ENCODE data around the gene PRXL2B. TPM values are rescaled to one million over a fixed set of nuclear protein-coding genes. Genes with fewer than 3 reads are reported as not detected.
A peak's percentile ranks its signal among the peaks of the same experiment; 100 is the strongest.

Gene PRXL2B
- total and polyA plus RNA-seq, 12 donors, result 16.9 to 64.0 (median 30.2) TPM

- 87 to 94% (median 91%) methylated on average over 5 to 24 of the region's 24 CpGs for WGBS, 4 donors
- TF ChIP-seq POLR2A (IDR thresholded peaks at IDR 0.05), result no peak
- peak in 4 of 6 experiments; percentile 16 to 42 (median 28) for TF ChIP-seq CTCF (IDR thresholded peaks at IDR 0.05)
- no peaks in the 10 kb centered on the region for H3K27me3 ChIP-seq
- peaks cover 0 to 31% of the 10 kb centered on the region in 2 donors for H3K36me3 ChIP-seq (replicated peaks in 1 of 2)
- no peak overlapping the region for H3K4me3 ChIP-seq
- H3K27ac ChIP-seq, result no peak overlapping the region
- intact Hi-C loops (cut with DNase I), result no loop called here
- H3K4me1 ChIP-seq (replicated peaks in 1 of 2), result peaks cover 3 to 13% of the 10 kb centered on the region in 2 donors
- no peak for DNase-seq
- H3K9me3 ChIP-seq (replicated peaks in 1 of 3), result no peaks in the 10 kb centered on the region
These were observed 24.4 kb upstream of the PRXL2B start for GRCh38 chr1:2561898-2562895.

GRCh38 chr1:2563205-2563604 lies 23.4 kb upstream of the PRXL2B start:
- H3K36me3 ChIP-seq (replicated peaks in 1 of 2), result peaks cover 0 to 30% of the 10 kb centered on the region in 2 donors
- peaks cover 0 to 3% of the 10 kb centered on the region in 2 donors for H3K4me1 ChIP-seq (replicated peaks in 1 of 2)
- no peaks in the 10 kb centered on the region for H3K9me3 ChIP-seq (replicated peaks in 1 of 3)
- 88 to 96% (median 91%) methylated on average over 14 to 18 of the region's 18 CpGs for WGBS, 4 donors
- H3K4me3 ChIP-seq, result no peak overlapping the region
- intact Hi-C loops (cut with DNase I), result no loop called here
- DNase-seq, result no peak
- H3K27me3 ChIP-seq, result no peaks in the 10 kb centered on the region
- no peak overlapping the region for H3K27ac ChIP-seq
- TF ChIP-seq POLR2A (IDR thresholded peaks at IDR 0.05) (no peak), CTCF (IDR thresholded peaks at IDR 0.05) (no peak)

GRCh38 chr1:2564006-2564814 lies 22.4 kb upstream of the PRXL2B start:
- no peaks in the 10 kb centered on the region for H3K4me1 ChIP-seq (replicated peaks in 1 of 2)
- no peak overlapping the region for H3K4me3 ChIP-seq
- no peak for TF ChIP-seq POLR2A (IDR thresholded peaks at IDR 0.05)
- no peak for TF ChIP-seq CTCF (IDR thresholded peaks at IDR 0.05)
- no peaks in the 10 kb centered on the region for H3K9me3 ChIP-seq (replicated peaks in 1 of 3)
- WGBS, 4 donors, result 72 to 82% (median 79%) methylated on average over 4 to 20 of the region's 20 CpGs
- no peaks in the 10 kb centered on the region for H3K27me3 ChIP-seq
- intact Hi-C loops (cut with DNase I), result no loop called here
- peaks cover 0 to 21% of the 10 kb centered on the region in 2 donors for H3K36me3 ChIP-seq (replicated peaks in 1 of 2)
- no peak for DNase-seq
- H3K27ac ChIP-seq, result no peak overlapping the region

- peaks cover 0 to 19% of the 10 kb centered on the region in 2 donors for H3K36me3 ChIP-seq (replicated peaks in 1 of 2)
- TF ChIP-seq POLR2A (IDR thresholded peaks at IDR 0.05), result no peak
- TF ChIP-seq CTCF (IDR thresholded peaks at IDR 0.05), result no peak
- H3K9me3 ChIP-seq (replicated peaks in 1 of 3), result no peaks in the 10 kb centered on the region
- no peak for DNase-seq
- H3K27ac ChIP-seq, result no peak overlapping the region
- H3K4me1 ChIP-seq (replicated peaks in 1 of 2), result no peaks in the 10 kb centered on the region
- WGBS, 4 donors, result 52 to 61% (median 57%) methylated on average over 5 to 14 of the region's 14 CpGs
- no peak overlapping the region for H3K4me3 ChIP-seq
- intact Hi-C loops (cut with DNase I), result no loop called here
- H3K27me3 ChIP-seq, result no peaks in the 10 kb centered on the region
These were observed 21.7 kb upstream of the PRXL2B start for GRCh38 chr1:2564815-2565374.

All from adrenal gland (tissue), 12 donors.